Nephron progenitor cell (in vitro differentiated cells): ENCODE results near the gene TRIM2.

Experiments used
- DNase-seq: peaks from one replicate; pipeline ENCODE4 v3.0.0; 2021
- H3K27ac Mint-ChIP-seq: 2 replicates; pipeline ENCODE4 v1.8.0; 2021; ENCODE audit warnings: mild to moderate bottlenecking, moderate library complexity, mixed read lengths
- H3K27me3 Mint-ChIP-seq: 2 replicates; pipeline ENCODE4 v1.8.0; 2021; ENCODE audit warnings: mild to moderate bottlenecking, low read depth, mixed read lengths; ENCODE audit not compliant: poor library complexity
- H3K36me3 Mint-ChIP-seq: 2 replicates; pipeline ENCODE4 v1.8.0; 2021; ENCODE audit warnings: low read depth, mixed read lengths
- H3K4me1 Mint-ChIP-seq: 2 replicates; pipeline ENCODE4 v1.8.0; 2021; ENCODE audit warnings: mixed read lengths
- H3K4me3 Mint-ChIP-seq: 2 replicates; pipeline ENCODE4 v1.8.0; 2021; ENCODE audit warnings: mild to moderate bottlenecking, moderate library complexity, mixed read lengths
- H3K9me3 Mint-ChIP-seq: 2 replicates; pipeline ENCODE4 v1.8.0; 2021; ENCODE audit warnings: mild to moderate bottlenecking, moderate library complexity, mixed read lengths
- CTCF ChIP-seq: fragments of 200-600 bp; sonication (generic); IDR thresholded peaks from 2 replicates; pipeline ENCODE4 v1.5.0; 2021; ENCODE audit warnings: antibody characterized with exemption

TRIM2 gene

GRCh38 chr4:153383131-153383530, 178.9 kb downstream of the TRIM2 start:
- Mint-ChIP-seq H3K27ac (peak overlapping the region; percentile 19), H3K9me3 (no peaks in the 10 kb centered on the region), H3K36me3 (peaks cover 24% of the 10 kb centered on the region), H3K4me1 (no peaks in the 10 kb centered on the region), H3K4me3 (no peak overlapping the region), H3K27me3 (no peaks in the 10 kb centered on the region)
- TF ChIP-seq CTCF, result no peak
- DNase-seq, result no peak

- Mint-ChIP-seq H3K9me3 (no peaks in the 10 kb centered on the region), H3K27ac (no peak overlapping the region), H3K4me3 (no peak overlapping the region), H3K4me1 (no peaks in the 10 kb centered on the region), H3K27me3 (no peaks in the 10 kb centered on the region), H3K36me3 (peaks cover 28% of the 10 kb centered on the region)
- no peak for DNase-seq
- TF ChIP-seq CTCF, result no peak
These were observed 179.9 kb downstream of the TRIM2 start for GRCh38 chr4:153384160-153384559.

GRCh38 chr4:153385784-153386183, 181.5 kb downstream of the TRIM2 start:
- Mint-ChIP-seq H3K4me3 (no peak overlapping the region), H3K4me1 (no peaks in the 10 kb centered on the region), H3K27ac (no peak overlapping the region), H3K36me3 (peaks cover 28% of the 10 kb centered on the region), H3K27me3 (no peaks in the 10 kb centered on the region), H3K9me3 (no peaks in the 10 kb centered on the region)
- no peak for DNase-seq
- TF ChIP-seq CTCF, result no peak

GRCh38 chr4:153387981-153388380, 183.7 kb downstream of the TRIM2 start:
- no peaks in the 10 kb centered on the region for H3K4me1 Mint-ChIP-seq
- no peak overlapping the region for H3K27ac Mint-ChIP-seq
- H3K36me3 Mint-ChIP-seq, result peaks cover 44% of the 10 kb centered on the region
- no peaks in the 10 kb centered on the region for H3K27me3 Mint-ChIP-seq
- H3K4me3 Mint-ChIP-seq, result no peak overlapping the region
- DNase-seq, result no peak
- no peaks in the 10 kb centered on the region for H3K9me3 Mint-ChIP-seq
- TF ChIP-seq CTCF, result no peak
